DMS 273 (cell line): ENCODE measurements around the gene RAPSN.

ENCODE experiments used
- DNase-seq: peaks from one replicate; lab custom pipeline; 2025; ENCODE audit not compliant: unreplicated experiment; lab: John Stamatoyannopoulos, UW

RAPSN gene

DNA sequence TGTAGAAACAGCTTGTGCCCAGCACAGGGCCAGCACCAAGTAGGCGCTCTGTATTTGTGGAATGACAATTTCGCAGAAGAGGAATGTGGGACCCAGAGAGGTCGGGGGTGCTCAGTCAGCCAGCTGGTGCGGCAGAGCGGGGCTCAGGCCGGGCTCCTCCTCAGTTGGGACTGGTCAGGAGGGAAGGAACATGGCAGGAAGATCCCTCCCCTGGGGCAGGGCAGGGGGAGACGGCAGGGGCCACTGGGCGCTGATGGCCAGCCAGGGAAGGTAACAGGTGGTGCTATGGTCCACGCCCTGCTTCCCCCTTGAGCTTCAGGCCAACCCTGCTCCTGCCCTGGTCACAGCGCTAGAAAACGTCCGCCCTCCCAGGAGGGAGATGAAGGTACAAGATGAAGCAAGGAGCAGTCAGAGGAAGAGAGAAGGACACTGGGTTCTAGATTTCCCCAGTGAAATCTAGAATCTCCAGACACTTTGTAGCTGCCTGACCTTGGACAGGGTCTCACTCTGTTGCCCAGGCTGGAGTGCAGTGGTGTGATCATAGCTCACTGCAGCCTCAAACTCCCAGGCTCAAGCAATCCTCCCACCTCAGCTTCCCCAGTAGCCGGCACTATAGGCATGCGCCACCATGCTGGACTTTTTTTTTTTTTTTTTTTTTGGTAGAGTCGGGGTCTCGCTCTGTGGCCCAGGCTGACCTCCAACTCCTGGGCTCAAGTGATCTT lies 57.1 kb downstream of the RAPSN start:
- no peak for DNase-seq

DNA sequence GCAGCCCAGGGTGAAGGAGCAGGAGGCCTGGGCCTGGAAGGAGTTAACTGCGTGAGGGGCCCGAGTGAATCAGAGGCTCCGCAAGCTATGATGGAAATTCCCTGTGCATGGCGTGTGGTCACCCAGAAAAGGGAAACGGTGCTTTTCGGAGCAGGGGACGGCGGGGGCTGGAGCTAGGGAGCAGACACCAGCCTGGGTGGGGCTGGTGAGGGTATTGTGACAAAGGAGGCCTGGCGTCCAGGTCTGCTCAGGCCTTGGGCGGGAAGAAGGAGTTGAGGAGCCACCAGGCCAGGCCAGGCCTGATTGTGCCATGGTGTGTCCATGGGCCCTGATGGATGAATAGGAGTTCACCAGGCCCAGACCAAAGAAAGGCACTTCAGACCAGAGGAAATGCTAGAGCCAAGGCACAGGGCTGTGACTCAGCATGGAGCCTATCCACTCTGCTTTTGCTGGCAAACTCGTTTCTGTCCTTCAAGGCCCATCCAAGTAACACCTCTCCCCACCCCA lies 57.8 kb downstream of the RAPSN start:
- DNase-seq, result no peak

DNA sequence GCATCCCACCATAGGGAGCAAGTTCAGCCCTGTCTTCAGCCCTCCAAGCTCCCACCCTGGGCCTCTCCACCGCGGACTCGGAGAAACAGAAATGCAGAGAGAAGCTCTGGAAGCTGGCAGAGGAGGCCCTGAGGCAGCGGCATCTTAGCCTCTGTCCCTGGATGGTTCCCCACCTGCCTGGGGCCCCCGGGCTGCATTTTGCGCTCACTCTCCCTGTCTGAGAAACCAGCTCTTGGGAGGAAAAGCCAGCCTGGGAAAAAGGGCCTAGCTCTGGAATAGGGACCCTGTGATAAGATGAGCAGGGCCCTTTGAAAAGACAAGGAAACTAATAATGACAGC lies 58.5 kb downstream of the RAPSN start:
- DNase-seq, result no peak

- no peak for DNase-seq
Measured at GRCh38 chr11:47389577-47390421, 59.1 kb downstream of the RAPSN start.

- DNase-seq, result no peak
Measured at GRCh38 chr11:47388697-47389576, 60.0 kb downstream of the RAPSN start.

DNA sequence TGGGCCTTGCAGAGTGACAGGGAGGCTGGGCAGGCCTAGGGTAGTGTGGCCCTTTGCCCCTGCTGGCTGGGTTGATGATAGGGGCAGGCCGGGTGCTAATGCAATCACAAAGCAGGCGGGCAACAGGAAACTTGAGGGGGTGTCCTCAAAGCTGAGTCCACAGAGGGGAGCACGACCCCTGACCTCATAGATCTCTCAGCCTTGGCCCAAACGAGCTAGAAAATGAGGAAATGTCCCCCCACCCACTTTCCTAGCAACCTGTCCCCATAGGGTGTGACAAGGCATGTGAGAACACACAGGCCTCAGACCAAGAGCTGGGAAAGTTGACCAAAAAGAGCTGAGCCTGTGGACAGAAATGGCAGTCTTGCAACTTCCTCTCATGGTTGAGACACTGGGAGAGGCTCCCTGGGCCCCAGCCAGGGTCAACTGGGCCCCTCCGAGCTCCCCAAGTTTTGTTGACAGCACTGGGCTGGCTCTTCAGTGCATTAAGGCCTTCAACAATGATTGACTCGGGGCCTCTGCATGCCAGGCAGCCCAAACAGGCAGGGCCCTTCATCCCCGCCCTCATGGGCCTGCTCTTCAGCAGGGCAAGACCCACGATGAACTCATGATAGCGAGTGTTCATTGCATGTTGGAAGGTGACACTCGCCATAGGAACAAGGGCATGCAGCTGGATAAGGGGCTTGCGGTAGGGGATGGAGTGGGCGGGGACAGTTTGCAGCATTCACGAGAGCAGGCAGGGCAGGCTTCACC lies 60.8 kb downstream of the RAPSN start:
- DNase-seq, result no peak
